ENCODE measurements around the gene PDE1A. TPM values are rescaled to one million over a fixed set of nuclear protein-coding genes. Genes with fewer than 3 reads are reported as not detected.

PDE1A gene
- total RNA-seq, result 23.6 TPM

DNA sequence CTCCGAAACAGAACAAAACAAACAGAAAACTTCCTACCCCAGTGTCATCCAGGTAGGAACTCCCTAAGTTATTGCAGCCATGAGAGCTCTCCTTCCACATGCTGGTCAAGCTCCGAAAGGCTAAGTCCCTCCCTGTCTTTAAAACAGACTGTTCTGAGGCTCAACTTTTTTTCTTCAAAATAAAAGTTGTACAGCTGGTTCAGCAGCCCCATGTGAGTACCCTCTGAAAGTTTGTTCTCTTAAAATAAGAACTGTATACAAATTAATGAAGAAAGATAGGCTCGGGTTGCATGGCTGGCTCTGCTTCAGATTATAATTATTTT lies at the start of gene PDE1A:
Gene PDE1A, minus strand, starts transcription at position 119 of the 323 bp plus-strand sequence.

Small RNA genes within 50 kb of the gene (small RNA-seq; reads per million reads assigned to genes)
- gene RN7SL267P (ENCODE audit: low replicate concordance), result not detected
